Neuronal stem cell (in vitro differentiated cells): ENCODE measurements around the gene VWCE.

Experiments
- DNase-seq: peaks from one replicate; pipeline ENCODE4 v3.0.0-alpha.2; 2013; ENCODE audit warnings: low spot score
- H2AFZ ChIP-seq: one replicate; pipeline ENCODE4 v1.6.1; 2013; ENCODE audit warnings: mild to moderate bottlenecking, low read length, inconsistent platforms
- H2AK5ac ChIP-seq: 2 replicates; pipeline ENCODE4 v1.6.1; 2013; ENCODE audit warnings: low read depth, mild to moderate bottlenecking, inconsistent platforms, low read length, moderate library complexity, mixed read lengths
- H2BK120ac ChIP-seq: 2 replicates; pipeline ENCODE4 v1.6.1; 2013; ENCODE audit warnings: low read depth, mild to moderate bottlenecking, inconsistent platforms, low read length, moderate library complexity, mixed read lengths
- H2BK12ac ChIP-seq: one replicate; pipeline ENCODE4 v1.6.1; 2013; ENCODE audit warnings: low read length, inconsistent platforms
- H2BK15ac ChIP-seq: 2 replicates; pipeline ENCODE4 v1.6.1; 2013; ENCODE audit warnings: mild to moderate bottlenecking, low read length, inconsistent platforms, mixed read lengths
- H2BK5ac ChIP-seq: one replicate; pipeline ENCODE4 v1.6.1; 2013; ENCODE audit warnings: inconsistent platforms, mild to moderate bottlenecking, low read length, moderate library complexity
- H3K14ac ChIP-seq: one replicate; pipeline ENCODE4 v1.6.1; 2013; ENCODE audit warnings: low read length, inconsistent platforms
- H3K18ac ChIP-seq: 2 replicates; pipeline ENCODE4 v1.6.1; 2013; ENCODE audit warnings: low read length, inconsistent platforms
- H3K23ac ChIP-seq: 2 replicates; pipeline ENCODE4 v1.6.1; 2013; ENCODE audit warnings: low read depth, mild to moderate bottlenecking, mixed read lengths, low read length, inconsistent platforms; ENCODE audit not compliant: poor library complexity
- H3K27ac ChIP-seq: replicated peaks from 3 replicates; pipeline ENCODE4 v1.5.1; 2013; ENCODE audit warnings: low read length, inconsistent platforms
- H3K27me3 ChIP-seq, 3 experiments: 2 replicates each; pipeline ENCODE4 v1.6.1; 2013; ENCODE audit warnings: low read length in 3 of 3, mild to moderate bottlenecking in 2 of 3, inconsistent platforms in 1 of 3, low read depth in 1 of 3, mixed read lengths in 1 of 3, moderate library complexity in 1 of 3; ENCODE audit not compliant: control insufficient read depth in 3 of 3, insufficient read depth in 3 of 3
- H3K36me3 ChIP-seq, 2 donors: replicated peaks in 1 of 2; 2 replicates each; pipeline ENCODE4 v1.6.1; 2013; ENCODE audit warnings: low read length in 2 of 2; ENCODE audit not compliant: control insufficient read depth in 2 of 2, insufficient read depth in 2 of 2
- H3K4ac ChIP-seq: 2 replicates; pipeline ENCODE4 v1.6.1; 2013; ENCODE audit warnings: inconsistent platforms, mild to moderate bottlenecking, low read length, moderate library complexity
- H3K4me1 ChIP-seq, 2 donors: 1 replicate in 1 of 2; 2 replicates in 1 of 2; pipeline ENCODE4 v1.6.1; 2013; ENCODE audit warnings: low read length in 2 of 2, low read depth in 1 of 2; ENCODE audit not compliant: control insufficient read depth in 2 of 2, insufficient read depth in 1 of 2
- H3K4me2 ChIP-seq: one replicate; pipeline ENCODE4 v1.6.1; 2013; ENCODE audit warnings: mild to moderate bottlenecking, low read length, inconsistent platforms; ENCODE audit not compliant: insufficient read depth, poor library complexity, severe bottlenecking
- H3K4me3 ChIP-seq, 2 donors: 2 replicates each; pipeline ENCODE4 v1.5.1; 2013; ENCODE audit warnings: low read length in 2 of 2, mild to moderate bottlenecking in 2 of 2, inconsistent platforms in 1 of 2, moderate library complexity in 1 of 2
- H3K79me1 ChIP-seq: one replicate; pipeline ENCODE4 v1.6.1; 2013; ENCODE audit warnings: low read depth, mild to moderate bottlenecking, inconsistent platforms, low read length, moderate library complexity
- H3K9ac ChIP-seq: one replicate; pipeline ENCODE4 v1.6.1; 2013; ENCODE audit warnings: mild to moderate bottlenecking, low read depth, low read length, inconsistent platforms; ENCODE audit not compliant: poor library complexity
- H3K9me3 ChIP-seq, 2 donors: replicated peaks in 1 of 2; 2 replicates each; pipeline versions ENCODE3 to v1.6.1; 2013; ENCODE audit warnings: low read length in 2 of 2, mild to moderate bottlenecking in 2 of 2, inconsistent platforms in 1 of 2, low read depth in 1 of 2, mixed read lengths in 1 of 2, moderate library complexity in 1 of 2; ENCODE audit not compliant: control insufficient read depth in 2 of 2, insufficient read depth in 1 of 2
- H4K8ac ChIP-seq: one replicate; pipeline ENCODE4 v1.6.1; 2013; ENCODE audit warnings: low read depth, mild to moderate bottlenecking, inconsistent platforms, low read length, moderate library complexity
- H4K91ac ChIP-seq: one replicate; pipeline ENCODE4 v1.6.1; 2013; ENCODE audit warnings: low read length, low read depth, mild to moderate bottlenecking, inconsistent platforms; ENCODE audit not compliant: poor library complexity
- WGBS, 2 donors: extraction: QIAGEN DNeasy Blood & Tissue Kit; methylation state at CpG; one replicate each; pipeline ENCODE4 v1.1.7; 2013; ENCODE audit warnings: missing lambda C conversion rate in 2 of 2, mixed read lengths in 1 of 2; ENCODE audit not compliant: insufficient read length in 2 of 2, insufficient replicate concordance in 1 of 2; ENCODE audit errors: extremely low coverage in 2 of 2; 5-methylcytosine and 5-hydroxymethylcytosine counted together

VWCE gene

DNA sequence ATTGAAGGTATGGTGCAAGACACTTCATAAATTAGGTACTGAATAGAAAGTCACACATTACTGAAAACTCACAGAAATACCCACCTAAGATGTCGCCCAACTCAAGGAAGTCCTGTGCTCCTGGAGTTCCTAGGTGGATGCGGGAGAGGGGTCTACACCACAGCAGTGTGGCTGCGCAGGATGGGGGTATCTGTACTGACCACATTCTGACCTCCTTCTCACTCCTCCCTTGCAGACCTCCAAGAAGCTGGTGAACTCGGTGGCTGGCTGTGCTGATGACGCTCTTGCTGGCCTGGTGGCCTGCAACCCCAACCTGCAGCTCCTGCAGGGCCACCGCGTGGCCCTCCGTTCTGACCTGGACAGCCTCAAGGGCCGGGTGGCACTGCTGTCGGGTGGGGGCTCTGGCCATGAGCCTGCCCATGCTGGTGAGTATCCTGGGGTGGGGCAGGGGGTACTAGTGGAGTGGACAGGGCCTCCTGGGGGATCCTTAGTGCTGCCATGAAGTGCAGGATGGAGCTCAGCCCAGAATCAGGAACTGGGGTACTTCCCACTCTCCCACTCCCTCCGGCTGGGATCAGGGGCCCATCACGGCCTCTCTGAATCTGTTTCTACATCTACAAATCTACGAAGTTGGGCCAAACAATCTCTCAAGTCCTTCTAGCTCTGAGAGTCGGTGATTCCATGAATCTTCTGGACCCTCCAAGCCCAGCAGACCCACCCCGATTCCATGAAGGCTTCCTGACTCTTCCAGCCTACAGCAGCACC lies 42.8 kb upstream of the VWCE start:
- Histone ChIP-seq H2BK5ac (no peak overlapping the region), H4K91ac (no peak overlapping the region), H3K9me3 (no peaks in the 10 kb centered on the region), H2BK15ac (no peak overlapping the region), H2BK120ac (no peak overlapping the region), H2BK12ac (no peak overlapping the region), H2AK5ac (no peak overlapping the region), H3K23ac (peak overlapping the region; percentile 44), H3K4ac (no peak overlapping the region), H2AFZ (no peak overlapping the region), H3K4me3 (no peak overlapping the region), H3K14ac (no peak overlapping the region), H3K9ac (no peak overlapping the region), H3K4me2 (no peak overlapping the region), H3K18ac (no peak overlapping the region), H3K4me1 (peaks cover 6 to 32% of the 10 kb centered on the region in 2 donors), H3K27ac (no peak overlapping the region), H3K79me1 (peaks cover 3% of the 10 kb centered on the region), H3K27me3 (no peaks in the 10 kb centered on the region), H3K36me3 (peaks cover 6 to 33% of the 10 kb centered on the region in 2 donors), H4K8ac (no peak overlapping the region)
- no CpG with 5 or more reads among the region's 15 CpGs for WGBS, 2 donors
- DNase-seq = no peak

DNA sequence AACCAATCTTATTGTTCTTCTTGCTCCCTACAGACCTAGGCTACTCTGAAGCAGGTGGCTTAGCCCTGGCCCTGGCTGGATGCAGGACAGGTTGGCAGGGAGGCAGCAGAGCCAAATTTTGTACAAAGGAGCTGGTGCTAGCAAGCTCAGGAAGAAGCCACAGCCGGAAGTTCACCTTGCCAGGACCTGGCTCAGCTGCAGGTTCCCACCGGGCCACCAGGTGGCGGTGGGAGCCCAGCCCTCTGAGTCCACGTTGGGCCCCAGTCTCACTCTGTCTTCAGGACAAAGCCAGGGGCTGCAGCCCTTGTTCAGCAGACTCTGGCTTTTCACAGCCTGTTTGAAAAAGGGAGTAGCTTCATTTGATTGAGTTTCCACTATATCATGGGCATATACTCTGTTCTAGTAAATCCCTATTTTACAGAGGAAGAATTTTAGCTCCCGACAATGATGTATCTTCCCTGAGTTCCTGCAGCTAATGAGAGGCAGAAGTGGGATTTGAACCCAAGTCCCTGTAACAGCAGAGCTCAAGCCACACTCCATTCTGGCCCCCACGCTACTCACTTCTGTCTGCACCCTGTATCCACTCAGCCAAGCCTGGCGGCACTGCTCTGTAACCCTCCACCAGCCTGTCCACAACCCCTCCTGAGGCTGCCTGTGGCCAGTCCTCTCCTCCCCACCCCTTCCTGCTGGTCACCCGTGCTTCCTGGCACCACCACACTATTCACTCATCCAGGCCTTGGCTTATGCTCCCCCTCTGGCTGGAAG lies 41.2 kb upstream of the VWCE start:
- H2BK12ac ChIP-seq = peak overlapping the region; percentile 68
- no peaks in the 10 kb centered on the region for H3K27me3 ChIP-seq
- no CpG with 5 or more reads among the region's 8 CpGs for whole genome bisulfite sequencing, 2 donors
- H3K9me3 ChIP-seq = no peaks in the 10 kb centered on the region
- H2AFZ ChIP-seq = peak overlapping the region; percentile 73
- peak overlapping the region; percentile 62 for H2BK120ac ChIP-seq
- H4K91ac ChIP-seq = peak overlapping the region; percentile 34
- no peak overlapping the region for H3K14ac ChIP-seq
- H3K4ac ChIP-seq = peak overlapping the region; percentile 43
- peak overlapping the region; percentile 77 for H2BK5ac ChIP-seq
- H3K18ac ChIP-seq = peak overlapping the region; percentile 90
- DNase-seq = peak; percentile 69
- peak overlapping the region; percentile 86 for H2BK15ac ChIP-seq
- H3K4me3 ChIP-seq = no peak overlapping the region
- H3K23ac ChIP-seq = peak overlapping the region; percentile 8
- peak overlapping the region; percentile 54 for H2AK5ac ChIP-seq
- peaks cover 2 to 22% of the 10 kb centered on the region in 2 donors for H3K36me3 ChIP-seq
- H3K4me2 ChIP-seq = no peak overlapping the region
- H3K27ac ChIP-seq = no peak overlapping the region
- H4K8ac ChIP-seq = peak overlapping the region; percentile 92
- no peak overlapping the region for H3K9ac ChIP-seq
- peaks cover 11 to 36% of the 10 kb centered on the region in 2 donors for H3K4me1 ChIP-seq
- H3K79me1 ChIP-seq = peaks cover 10% of the 10 kb centered on the region

DNA sequence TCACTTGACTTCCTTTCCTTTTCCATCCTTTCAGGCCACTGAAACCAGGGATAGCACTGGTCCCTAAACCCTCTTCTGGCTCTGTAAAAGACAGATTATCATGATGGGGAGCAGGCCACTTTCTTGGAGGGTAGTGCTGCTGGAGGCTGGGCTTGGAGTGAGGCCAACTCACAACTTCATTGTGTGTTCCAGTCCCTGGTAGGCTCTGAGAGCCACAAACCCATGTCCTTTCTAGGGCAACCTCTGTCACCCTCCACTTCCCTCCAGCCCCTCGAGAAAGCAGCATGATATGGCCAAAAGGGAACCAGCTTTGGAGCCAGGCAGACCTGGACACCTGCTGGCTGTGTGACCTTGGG lies 40.2 kb upstream of the VWCE start:
- Histone ChIP-seq H3K9me3 (no peaks in the 10 kb centered on the region), H3K18ac (no peak overlapping the region), H4K91ac (no peak overlapping the region), H3K4me3 (no peak overlapping the region), H3K4me1 (peaks cover 11 to 37% of the 10 kb centered on the region in 2 donors), H3K9ac (no peak overlapping the region), H3K36me3 (peaks cover 2 to 31% of the 10 kb centered on the region in 2 donors), H2BK120ac (no peak overlapping the region), H2BK5ac (no peak overlapping the region), H3K27ac (no peak overlapping the region), H2BK12ac (no peak overlapping the region), H3K27me3 (no peaks in the 10 kb centered on the region), H3K4me2 (no peak overlapping the region), H2BK15ac (no peak overlapping the region), H3K4ac (no peak overlapping the region), H3K79me1 (peaks cover 10% of the 10 kb centered on the region), H2AFZ (peak overlapping the region; percentile 72), H4K8ac (no peak overlapping the region), H3K14ac (no peak overlapping the region), H3K23ac (no peak overlapping the region), H2AK5ac (no peak overlapping the region)
- DNase-seq = no peak
- no CpG with 5 or more reads among the region's 1 CpG for WGBS, 2 donors
